BLaER1 (cell line): ENCODE measurements around the gene SLC38A3.

Experiments used
- H3K27ac ChIP-seq: shearing (Covaris generic); formaldehyde crosslinking; 2 replicates; pipeline ENCODE4 v1.8.1; 2022
- H3K27me3 ChIP-seq: shearing (Covaris generic); formaldehyde crosslinking; 2 replicates; pipeline ENCODE4 v1.8.1; 2022
- H3K36me3 ChIP-seq: shearing (Covaris generic); formaldehyde crosslinking; 2 replicates; pipeline ENCODE4 v1.8.1; 2022
- H3K4me1 ChIP-seq: shearing (Covaris generic); formaldehyde crosslinking; 2 replicates; pipeline ENCODE4 v1.8.1; 2022
- H3K4me2 ChIP-seq: shearing (Covaris generic); formaldehyde crosslinking; 2 replicates; pipeline ENCODE4 v1.8.1; 2022
- H3K4me3 ChIP-seq: shearing (Covaris generic); formaldehyde crosslinking; 2 replicates; pipeline ENCODE4 v1.8.1; 2022
- H3K9ac ChIP-seq: shearing (Covaris generic); formaldehyde crosslinking; 2 replicates; pipeline ENCODE4 v1.8.1; 2022
- H3K9me3 ChIP-seq: shearing (Covaris generic); formaldehyde crosslinking; 2 replicates; pipeline ENCODE4 v1.8.1; 2022
- H4K20me1 ChIP-seq: shearing (Covaris generic); formaldehyde crosslinking; 2 replicates; pipeline ENCODE4 v1.8.1; 2022
- Cebpa-rat ChIP-seq: shearing (Covaris generic); IDR thresholded peaks from 2 replicates; pipeline ENCODE4 v1.8.1; 2022

The SLC38A3 gene

DNA sequence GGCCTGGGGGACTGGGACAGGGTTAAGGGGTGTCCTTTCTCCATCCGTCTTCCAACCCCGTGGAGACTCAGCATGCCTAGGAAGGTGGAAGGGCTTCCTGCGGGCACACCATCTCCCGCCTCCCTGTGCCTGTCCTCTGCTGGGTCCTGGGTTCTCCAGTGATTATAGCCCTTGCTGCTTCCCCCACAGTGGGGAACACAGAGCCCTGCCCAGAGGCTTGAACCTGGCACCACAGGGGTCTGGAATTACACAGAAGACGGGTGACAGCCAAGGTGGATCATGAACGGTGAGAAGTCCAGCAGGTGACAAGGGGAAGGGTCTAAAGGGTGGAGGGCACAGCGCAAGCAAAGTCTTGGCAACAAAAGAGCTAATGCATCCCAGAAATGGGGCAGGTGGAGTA, 57.7 kb downstream of the SLC38A3 start:
- Histone ChIP-seq H3K9me3 (no peaks in the 10 kb centered on the region), H3K36me3 (peaks cover 24% of the 10 kb centered on the region), H3K4me2 (peak overlapping the region; percentile 99; the same call in 1 of the 2 replicates), H4K20me1 (peaks cover 18% of the 10 kb centered on the region; the same call in 1 of the 2 replicates), H3K4me1 (peaks cover 80% of the 10 kb centered on the region), H3K4me3 (no peak overlapping the region), H3K27me3 (peaks cover 19% of the 10 kb centered on the region), H3K27ac (peak overlapping the region; percentile 97; the same call in 1 of the 2 replicates), H3K9ac (no peak overlapping the region)
- TF ChIP-seq Cebpa-rat = no peak

DNA sequence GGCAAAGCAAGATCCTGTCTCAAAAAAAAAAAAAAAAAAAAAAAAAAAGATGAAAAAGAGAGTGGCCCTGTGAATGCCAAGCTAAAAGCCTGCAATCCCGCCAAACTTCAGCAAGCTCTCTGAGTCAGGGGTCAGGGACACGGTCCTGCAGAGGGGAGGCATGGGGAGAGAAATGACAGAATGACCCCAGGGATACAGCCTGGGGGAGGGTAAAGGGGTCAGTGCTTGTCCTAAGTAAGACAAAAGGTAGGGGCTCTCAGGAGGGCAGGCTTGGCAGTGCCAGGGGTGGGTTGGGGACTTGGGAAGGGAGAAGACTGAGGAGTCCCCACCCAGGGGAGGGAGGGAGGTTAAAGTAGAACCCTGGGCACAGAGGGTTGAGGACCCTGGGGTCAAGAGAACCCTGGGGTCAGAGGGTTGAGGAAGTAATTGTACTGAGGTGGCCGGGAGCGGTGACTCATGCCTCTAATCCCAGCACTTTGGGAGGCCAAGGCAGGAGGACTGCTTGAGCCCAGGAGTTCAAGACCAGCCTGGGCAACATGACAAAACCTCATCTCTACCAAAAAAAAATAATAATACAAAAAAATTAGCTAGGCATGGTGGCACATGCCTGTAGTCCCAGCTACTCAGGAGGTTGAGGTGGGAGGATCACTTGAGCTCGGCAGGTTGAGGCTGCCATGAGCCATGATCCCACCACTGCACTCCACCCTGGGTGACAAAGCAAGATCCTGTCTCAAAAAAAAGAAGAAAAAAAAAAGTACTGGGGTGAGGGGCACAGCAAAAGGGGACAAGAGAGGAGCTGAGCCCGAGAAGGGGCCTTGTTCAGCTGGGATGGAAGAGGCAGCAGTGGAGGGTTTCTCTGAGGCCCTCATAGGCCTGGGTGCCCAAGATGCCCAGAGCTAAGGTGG, 58.7 kb downstream of the SLC38A3 start:
- Histone ChIP-seq H3K36me3 (peaks cover 15% of the 10 kb centered on the region), H3K9ac (no peak overlapping the region), H3K27me3 (peaks cover 29% of the 10 kb centered on the region), H3K4me3 (no peak overlapping the region), H3K4me1 (peaks cover 80% of the 10 kb centered on the region), H3K27ac (no peak overlapping the region), H4K20me1 (peaks cover 10% of the 10 kb centered on the region; the same call in 1 of the 2 replicates), H3K4me2 (0 out of 2 replicates have a peak overlapping the region, but pooled peaks have one; percentile 14), H3K9me3 (no peaks in the 10 kb centered on the region)
- TF ChIP-seq Cebpa-rat = no peak

- H3K4me1 ChIP-seq = peaks cover 80% of the 10 kb centered on the region
- no peak overlapping the region for H3K9ac ChIP-seq
- H3K27ac ChIP-seq = no peak overlapping the region
- H3K4me3 ChIP-seq = no peak overlapping the region
- H4K20me1 ChIP-seq = 0 out of 2 replicates have a peak, but pooled peaks cover 2% of the 10 kb centered on the region
- peaks cover 36% of the 10 kb centered on the region for H3K27me3 ChIP-seq
- H3K4me2 ChIP-seq = peak overlapping the region; percentile 14; the same call in 1 of the 2 replicates
- no peak for TF ChIP-seq Cebpa-rat
- peaks cover 7% of the 10 kb centered on the region; the same call in 1 of the 2 replicates for H3K36me3 ChIP-seq
- no peaks in the 10 kb centered on the region for H3K9me3 ChIP-seq
Observed at GRCh38 chr3:50264383-50264963, 59.4 kb downstream of the SLC38A3 start.

DNA sequence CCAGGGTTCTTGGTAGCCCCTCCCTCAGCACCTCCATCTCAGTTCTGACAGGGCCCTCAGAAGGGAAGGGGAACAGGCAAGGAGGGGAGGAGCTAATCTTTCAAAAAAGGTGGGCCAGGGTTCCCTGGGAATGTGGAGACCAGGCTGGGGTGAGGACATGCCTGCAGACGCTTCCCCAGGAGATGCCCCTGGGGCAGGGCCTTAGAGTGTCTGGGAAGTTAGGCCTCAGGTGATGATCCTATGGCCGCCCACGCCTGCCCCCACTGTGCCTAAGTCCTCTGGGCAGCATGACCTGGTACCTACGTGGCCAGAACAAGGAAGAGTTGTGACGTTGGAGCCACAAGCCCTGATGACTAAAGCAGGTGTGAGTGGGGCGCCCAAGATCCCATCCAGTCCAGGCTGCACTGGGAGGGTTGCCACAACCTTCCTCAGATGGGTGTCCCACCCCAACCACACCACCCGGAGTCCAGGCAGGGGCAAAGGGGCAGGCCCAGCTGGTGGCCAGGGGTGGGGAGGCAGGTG, 60.0 kb downstream of the SLC38A3 start:
- TF ChIP-seq Cebpa-rat = no peak
- no peaks in the 10 kb centered on the region for H4K20me1 ChIP-seq
- H3K4me2 ChIP-seq = no peak overlapping the region
- 0 out of 2 replicates have a peak, but pooled peaks cover 5% of the 10 kb centered on the region for H3K36me3 ChIP-seq
- H3K4me1 ChIP-seq = peaks cover 79% of the 10 kb centered on the region
- H3K9me3 ChIP-seq = no peaks in the 10 kb centered on the region
- no peak overlapping the region for H3K9ac ChIP-seq
- H3K27me3 ChIP-seq = peaks cover 37% of the 10 kb centered on the region
- H3K27ac ChIP-seq = no peak overlapping the region
- no peak overlapping the region for H3K4me3 ChIP-seq

DNA sequence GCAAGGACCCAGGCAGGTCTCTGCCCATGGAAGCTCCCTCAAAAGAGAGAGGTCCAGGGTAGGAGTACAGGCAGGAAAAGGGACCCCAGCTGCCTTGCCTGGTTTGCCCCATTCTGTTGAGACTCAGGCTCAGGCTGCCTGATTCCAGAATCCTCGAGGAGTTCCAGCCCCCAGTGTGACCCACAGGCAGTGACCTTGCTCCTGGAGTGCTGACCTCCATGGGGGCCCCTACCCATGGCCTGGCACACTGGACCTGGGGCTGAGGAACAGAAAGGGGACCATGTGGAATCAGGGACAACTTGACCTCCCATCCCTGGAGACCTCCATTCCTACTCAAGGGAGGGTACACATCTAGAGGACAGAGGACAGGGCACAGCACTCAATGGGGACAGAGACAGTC, 60.5 kb downstream of the SLC38A3 start:
- Histone ChIP-seq H3K4me3 (no peak overlapping the region), H3K27ac (no peak overlapping the region), H3K9ac (no peak overlapping the region), H4K20me1 (no peaks in the 10 kb centered on the region), H3K4me2 (no peak overlapping the region), H3K36me3 (0 out of 2 replicates have a peak, but pooled peaks cover 5% of the 10 kb centered on the region), H3K27me3 (peaks cover 37% of the 10 kb centered on the region), H3K9me3 (no peaks in the 10 kb centered on the region), H3K4me1 (peaks cover 76% of the 10 kb centered on the region)
- no peak for TF ChIP-seq Cebpa-rat

DNA sequence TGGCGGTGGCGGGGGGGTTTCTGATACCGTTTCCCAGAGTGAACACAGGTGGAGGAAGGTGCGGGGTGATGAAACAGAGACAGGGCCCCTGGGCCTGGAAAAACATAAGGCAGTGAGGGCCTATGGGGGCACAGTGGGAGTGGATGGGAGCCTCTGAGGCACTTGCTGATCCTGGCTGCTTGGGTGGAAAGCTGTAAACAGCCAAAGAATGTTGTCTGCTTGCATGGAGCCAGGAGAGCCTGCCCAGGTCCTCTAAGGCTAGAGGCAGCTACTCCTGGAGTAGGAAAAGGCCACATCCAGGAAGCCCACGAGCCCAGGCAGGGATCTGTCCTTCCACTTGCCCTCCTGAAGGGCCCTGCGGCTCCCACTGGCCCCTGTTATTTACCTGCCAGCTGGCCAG, 60.9 kb downstream of the SLC38A3 start:
- Histone ChIP-seq H3K4me3 (no peak overlapping the region), H3K9ac (no peak overlapping the region), H3K36me3 (0 out of 2 replicates have a peak, but pooled peaks cover 5% of the 10 kb centered on the region), H3K27me3 (peaks cover 37% of the 10 kb centered on the region), H3K4me1 (peaks cover 76% of the 10 kb centered on the region), H3K4me2 (no peak overlapping the region), H3K27ac (no peak overlapping the region), H3K9me3 (no peaks in the 10 kb centered on the region), H4K20me1 (no peaks in the 10 kb centered on the region)
- TF ChIP-seq Cebpa-rat = no peak

DNA sequence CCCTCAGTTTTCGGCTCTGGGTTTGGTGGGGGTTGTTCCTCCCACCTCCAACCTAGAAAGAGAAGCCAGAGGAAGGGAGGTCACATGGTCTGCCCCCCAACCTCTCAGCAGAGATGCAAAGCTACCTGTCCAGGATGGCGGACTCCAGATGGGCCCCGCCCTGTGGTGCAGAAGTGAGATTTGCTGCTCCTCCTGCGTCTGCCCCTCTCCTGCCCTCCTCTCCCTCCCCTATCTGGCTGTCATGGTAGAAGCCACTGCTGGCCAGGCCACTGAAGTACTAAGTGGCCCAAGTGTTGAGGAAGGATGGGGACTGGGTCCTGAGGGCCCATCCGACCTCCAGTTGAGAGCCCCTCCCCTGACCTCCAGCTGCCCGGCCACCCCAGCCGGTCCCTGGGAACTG, 61.8 kb downstream of the SLC38A3 start:
- H4K20me1 ChIP-seq = no peaks in the 10 kb centered on the region
- no peak overlapping the region for H3K27ac ChIP-seq
- H3K4me3 ChIP-seq = no peak overlapping the region
- no peak overlapping the region for H3K9ac ChIP-seq
- peaks cover 37% of the 10 kb centered on the region for H3K27me3 ChIP-seq
- peak overlapping the region; percentile 54 for H3K4me2 ChIP-seq
- TF ChIP-seq Cebpa-rat = no peak
- H3K36me3 ChIP-seq = 0 out of 2 replicates have a peak, but pooled peaks cover 5% of the 10 kb centered on the region
- H3K4me1 ChIP-seq = peaks cover 74% of the 10 kb centered on the region
- H3K9me3 ChIP-seq = no peaks in the 10 kb centered on the region

DNA sequence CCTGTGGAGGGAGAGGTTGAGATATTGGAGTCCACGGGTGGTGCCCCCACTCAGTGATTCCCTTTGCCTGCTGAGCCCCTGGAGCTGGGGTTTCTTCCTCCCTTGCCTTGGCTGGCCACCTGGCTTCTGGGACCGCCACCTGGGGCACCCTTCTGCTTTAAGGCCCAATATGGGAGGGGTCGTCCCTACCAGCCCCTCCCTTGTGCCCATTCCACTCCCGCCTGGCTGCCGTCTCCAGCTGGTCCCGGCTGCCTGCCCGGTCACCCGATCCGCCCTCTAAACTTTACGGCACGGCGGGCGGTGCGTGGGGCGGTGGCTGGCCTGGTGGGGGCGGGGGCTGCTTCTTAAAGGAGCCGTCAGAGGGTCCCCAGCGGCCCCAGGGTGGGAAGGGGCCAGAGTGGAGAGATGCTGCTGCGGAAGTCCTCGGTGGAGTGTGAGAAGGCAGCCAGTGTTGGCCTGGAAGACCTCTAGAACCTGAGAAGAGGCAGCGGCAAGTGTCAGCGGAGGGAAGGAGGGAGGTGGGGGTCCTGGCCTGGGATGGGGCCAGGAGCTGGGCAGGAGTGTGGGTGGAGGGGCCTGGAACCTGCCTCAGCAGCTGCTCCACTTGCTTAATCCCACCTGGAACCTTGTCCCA, 62.3 kb downstream of the SLC38A3 start:
- Histone ChIP-seq H3K4me2 (peak overlapping the region; percentile 54), H3K4me1 (peaks cover 69% of the 10 kb centered on the region), H4K20me1 (no peaks in the 10 kb centered on the region), H3K4me3 (no peak overlapping the region), H3K9ac (no peak overlapping the region), H3K27ac (no peak overlapping the region), H3K9me3 (no peaks in the 10 kb centered on the region), H3K36me3 (0 out of 2 replicates have a peak, but pooled peaks cover 5% of the 10 kb centered on the region), H3K27me3 (peaks cover 37% of the 10 kb centered on the region)
- TF ChIP-seq Cebpa-rat = no peak

- H3K27ac ChIP-seq = no peak overlapping the region
- H3K9ac ChIP-seq = no peak overlapping the region
- no peaks in the 10 kb centered on the region for H3K36me3 ChIP-seq
- H4K20me1 ChIP-seq = peaks cover 2% of the 10 kb centered on the region
- no peak overlapping the region for H3K4me3 ChIP-seq
- TF ChIP-seq Cebpa-rat = no peak
- H3K4me1 ChIP-seq = peaks cover 69% of the 10 kb centered on the region
- H3K9me3 ChIP-seq = no peaks in the 10 kb centered on the region
- H3K27me3 ChIP-seq = peaks cover 41% of the 10 kb centered on the region
- H3K4me2 ChIP-seq = peak overlapping the region; percentile 54
Observed at GRCh38 chr3:50268276-50268675, 63.2 kb downstream of the SLC38A3 start.
